Prostate gland (tissue), 2 donors: ENCODE measurements around the gene SCUBE1. TPM values are rescaled to one million over a fixed set of nuclear protein-coding genes. Genes with fewer than 3 reads are reported as not detected.

Source experiments
- DNase-seq: peaks from one replicate; pipeline ENCODE4 v3.0.0-alpha.2; 2019; ENCODE audit warnings: low spot score
- H3K27ac ChIP-seq, 2 donors: fragments of 200-600 bp; sonication (generic); 2 replicates each; pipeline ENCODE4 v1.5.1; 2017 to 2019
- H3K27me3 ChIP-seq: fragments of 200-600 bp; sonication (generic); replicated peaks from 2 replicates; pipeline ENCODE4 v1.5.1; 2019; ENCODE audit not compliant: insufficient read depth
- H3K36me3 ChIP-seq, 2 donors: fragments of 200-600 bp; sonication (generic); 1 replicate in 1 of 2; 2 replicates in 1 of 2; pipeline versions ENCODE4 v1.5.1 to v1.8.1; 2017 to 2019
- H3K4me1 ChIP-seq: fragments of 200-600 bp; sonication (generic); replicated peaks from 2 replicates; pipeline ENCODE4 v1.5.1; 2019
- H3K4me3 ChIP-seq, 2 donors: fragments of 200-600 bp; sonication (generic); 2 replicates each; pipeline ENCODE4 v1.5.1; 2017 to 2019
- H3K9me3 ChIP-seq: fragments of 200-600 bp; sonication (generic); 2 replicates; pipeline ENCODE4 v1.5.1; 2017
- CTCF ChIP-seq, 4 experiments: fragments of 200-600 bp in 2 of 4; fragments of 450-650 bp in 2 of 4; sonication (generic) in 2 of 4; IDR thresholded peaks; 1 replicate in 3 of 4; 2 replicates in 1 of 4; pipeline ENCODE4 v1.5.1; 2016 to 2019; ENCODE audit warnings: antibody characterized with exemption in 4 of 4, mild to moderate bottlenecking in 2 of 4, moderate library complexity in 2 of 4
- POLR2A ChIP-seq: fragments of 450-650 bp; IDR thresholded peaks from one replicate; pipeline ENCODE4 v1.6.1; 2016; ENCODE audit warnings: antibody characterized with exemption, mild to moderate bottlenecking
- POLR2AphosphoS5 ChIP-seq: sonication (generic); formaldehyde crosslinking; IDR thresholded peaks from one replicate; pipeline ENCODE4 v1.6.1; 2017; ENCODE audit warnings: antibody characterized with exemption
- WGBS: methylation state at CpG from one replicate; pipeline ENCODE4 v1.1.5; 2018; 5-methylcytosine and 5-hydroxymethylcytosine counted together
- intact Hi-C: fragments of 100-400 bp; cut with DNase I; formaldehyde crosslinking; loops from one replicate; pipeline ENCODE4 v1.14.2; 2022
- total RNA-seq, 2 donors: library from RNA; depleted of rRNA; stranded (reverse); fragments of >200 nt; gene quantifications; one replicate each; pipeline ENCODE4 v1.1.0, GENCODE V29; 2016

Gene SCUBE1
- total RNA-seq, 2 donors from 2014 or later: 0.68 to 23.5 TPM

GRCh38 chr22:43235445-43236409, 107.4 kb downstream of the SCUBE1 start:
- H3K4me3 ChIP-seq: no peak overlapping the region
- no peaks in the 10 kb centered on the region for H3K36me3 ChIP-seq
- no peaks in the 10 kb centered on the region for H3K4me1 ChIP-seq
- DNase-seq: no peak
- no peak for TF ChIP-seq POLR2AphosphoS5
- no peak for TF ChIP-seq POLR2A
- TF ChIP-seq CTCF (IDR thresholded peaks at IDR 0.05): no peak
- intact Hi-C loops: no loop called here
- H3K27me3 ChIP-seq: no peaks in the 10 kb centered on the region
- 80% methylated on average over 22 of the region's 22 CpGs for WGBS
- H3K27ac ChIP-seq: no peak overlapping the region
- H3K9me3 ChIP-seq: no peaks in the 10 kb centered on the region

GRCh38 chr22:43234264-43234988, 108.7 kb downstream of the SCUBE1 start:
- no peaks in the 10 kb centered on the region for H3K36me3 ChIP-seq
- DNase-seq: no peak
- no peaks in the 10 kb centered on the region for H3K9me3 ChIP-seq
- no peak overlapping the region for H3K27ac ChIP-seq
- no peak for TF ChIP-seq POLR2AphosphoS5
- WGBS: 85% methylated on average over 9 of the region's 9 CpGs
- intact Hi-C loops: loop anchor here (5.0 kb wide), 1 partner anchor 153 kb away; no protein-coding TSS in a partner anchor
- H3K4me1 ChIP-seq: no peaks in the 10 kb centered on the region
- H3K4me3 ChIP-seq: no peak overlapping the region
- no peaks in the 10 kb centered on the region for H3K27me3 ChIP-seq

- no peak for DNase-seq
- no peaks in the 10 kb centered on the region for H3K4me1 ChIP-seq
- H3K9me3 ChIP-seq: no peaks in the 10 kb centered on the region
- H3K27me3 ChIP-seq: no peaks in the 10 kb centered on the region
- no peak overlapping the region for H3K4me3 ChIP-seq
- intact Hi-C loops: loop anchor here (5.0 kb wide), 1 partner anchor 154 kb away; no protein-coding TSS in a partner anchor
- WGBS: 77% methylated on average over 6 of the region's 6 CpGs
- no peak for TF ChIP-seq POLR2A
- H3K27ac ChIP-seq: no peak overlapping the region
- no peaks in the 10 kb centered on the region for H3K36me3 ChIP-seq
Measured at GRCh38 chr22:43233529-43233928, 109.6 kb downstream of the SCUBE1 start.

GRCh38 chr22:43232445-43232844, 110.7 kb downstream of the SCUBE1 start:
- 87% methylated on average over 8 of the region's 8 CpGs for WGBS
- Histone ChIP-seq H3K27me3 (no peaks in the 10 kb centered on the region), H3K9me3 (no peaks in the 10 kb centered on the region), H3K4me1 (no peaks in the 10 kb centered on the region), H3K4me3 (no peak overlapping the region), H3K36me3 (no peaks in the 10 kb centered on the region), H3K27ac (no peak overlapping the region)
- intact Hi-C loops: loop anchor here (5.0 kb wide), 1 partner anchor 155 kb away; no protein-coding TSS in a partner anchor
- TF ChIP-seq POLR2A (no peak), POLR2AphosphoS5 (no peak), CTCF (IDR thresholded peaks at IDR 0.05) (no peak)
- no peak for DNase-seq

- intact Hi-C loops: loop anchor here (5.0 kb wide), 1 partner anchor 156 kb away; no protein-coding TSS in a partner anchor
- DNase-seq: no peak
- Histone ChIP-seq H3K4me3 (no peak overlapping the region), H3K27ac (no peak overlapping the region), H3K9me3 (no peaks in the 10 kb centered on the region), H3K4me1 (peaks cover 5% of the 10 kb centered on the region), H3K36me3 (no peaks in the 10 kb centered on the region), H3K27me3 (no peaks in the 10 kb centered on the region)
- 64% methylated on average over 11 of the region's 15 CpGs for WGBS
- TF ChIP-seq POLR2A: no peak
- TF ChIP-seq CTCF (IDR thresholded peaks at IDR 0.05): no peak
- TF ChIP-seq POLR2AphosphoS5: no peak
Measured at GRCh38 chr22:43231724-43232034, 111.5 kb downstream of the SCUBE1 start.
